ENCODE results near the gene SALL4. TPM values are rescaled to one million over a fixed set of nuclear protein-coding genes. Genes with fewer than 3 reads are reported as not detected.
"Not testable (repeated sequence)": the region's sequence is repeated elsewhere in the genome, so short reads cannot be mapped to it uniquely, and the experiment has no call there.

Gene SALL4
- total RNA-seq, 2 experiments from 2014 or later, result 0.08 to 0.11 TPM

DNA sequence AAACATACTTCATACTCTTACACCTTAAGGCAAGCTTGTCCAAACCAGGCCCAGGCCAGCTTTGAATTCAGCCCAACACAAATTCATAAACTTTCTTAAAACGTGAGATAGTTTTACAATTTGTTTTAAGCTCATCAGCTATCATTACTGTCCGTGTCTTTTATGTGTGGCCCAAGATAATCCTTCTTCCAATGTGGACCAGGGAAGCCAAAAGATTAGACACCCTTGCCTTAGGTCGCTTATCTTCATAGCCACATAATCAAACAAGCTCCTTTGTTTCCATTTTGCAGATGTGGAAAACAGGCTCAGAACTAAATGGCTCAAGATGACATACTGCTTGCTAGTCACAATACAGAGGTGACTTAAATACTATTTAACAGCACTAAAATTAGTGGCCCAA, 6.0 kb downstream of the SALL4 start:
- DNase-seq (no peak), ATAC-seq (ENCODE audit: low read depth) (no peak)
- peaks cover 44% of the 10 kb centered on the region for H3K27me3 Mint-ChIP-seq
- no peak overlapping the region for H3K27ac Mint-ChIP-seq
- POLR2A ChIA-PET, result no interaction called here
- H3K9me3 Mint-ChIP-seq, result no peaks in the 10 kb centered on the region
- H3K36me3 Mint-ChIP-seq, result no peaks in the 10 kb centered on the region
- H3K4me1 Mint-ChIP-seq, result peaks cover 5% of the 10 kb centered on the region
- H3K4me3 Mint-ChIP-seq, result no peak overlapping the region

DNA sequence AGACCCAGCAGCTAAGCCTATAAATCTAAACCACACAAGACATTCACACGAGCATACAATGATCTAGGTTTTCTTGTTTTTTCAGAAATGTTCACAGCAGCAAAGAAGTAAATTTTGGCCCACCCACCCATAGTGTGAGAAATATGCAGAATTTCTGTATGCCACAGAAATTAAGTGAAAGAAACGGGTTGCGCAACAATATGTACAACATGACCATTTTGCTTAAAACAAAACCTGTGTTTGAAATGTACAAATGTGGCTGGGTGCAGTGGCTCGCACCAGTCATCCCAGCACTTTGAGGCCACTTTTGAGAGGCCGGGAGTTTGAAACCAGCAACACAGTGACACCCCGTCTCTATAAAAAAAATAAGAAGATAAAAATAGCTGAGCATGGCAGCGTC, 9.4 kb downstream of the SALL4 start:
- Mint-ChIP-seq H3K27me3 (peaks cover 15% of the 10 kb centered on the region), H3K36me3 (no peaks in the 10 kb centered on the region), H3K27ac (no peak overlapping the region), H3K9me3 (no peaks in the 10 kb centered on the region), H3K4me3 (no peak overlapping the region), H3K4me1 (peaks cover 2% of the 10 kb centered on the region)
- no peak for ATAC-seq (ENCODE audit: low read depth)
- POLR2A ChIA-PET, result no interaction called here
- no peak for DNase-seq

DNA sequence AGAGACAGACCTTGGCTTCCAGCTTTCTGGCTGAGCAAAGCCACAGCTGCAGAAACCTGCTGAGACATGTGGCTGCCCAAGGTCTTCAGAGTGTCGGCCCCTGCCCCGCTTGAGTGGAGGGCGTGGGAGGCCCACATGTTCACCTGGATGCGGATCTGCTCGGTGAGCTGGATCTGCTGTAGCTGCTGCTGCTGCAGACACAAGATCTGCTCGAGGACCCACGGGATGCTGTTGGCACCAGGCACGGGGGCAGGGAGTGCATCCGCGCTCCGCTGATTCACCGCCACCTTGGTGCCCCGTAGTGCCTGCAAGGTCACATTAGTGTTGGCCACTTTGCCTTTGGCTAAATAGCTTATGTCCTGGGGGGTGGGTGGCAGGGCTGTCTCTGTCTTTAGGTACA, 10.7 kb downstream of the SALL4 start:
- no peaks in the 10 kb centered on the region for H3K9me3 Mint-ChIP-seq
- ATAC-seq (ENCODE audit: low read depth) (no peak), DNase-seq (no peak)
- POLR2A ChIA-PET, result no interaction called here
- H3K36me3 Mint-ChIP-seq, result no peaks in the 10 kb centered on the region
- peaks cover 6% of the 10 kb centered on the region for H3K27me3 Mint-ChIP-seq
- no peak overlapping the region for H3K27ac Mint-ChIP-seq
- peaks cover 2% of the 10 kb centered on the region for H3K4me1 Mint-ChIP-seq
- H3K4me3 Mint-ChIP-seq, result no peak overlapping the region

DNA sequence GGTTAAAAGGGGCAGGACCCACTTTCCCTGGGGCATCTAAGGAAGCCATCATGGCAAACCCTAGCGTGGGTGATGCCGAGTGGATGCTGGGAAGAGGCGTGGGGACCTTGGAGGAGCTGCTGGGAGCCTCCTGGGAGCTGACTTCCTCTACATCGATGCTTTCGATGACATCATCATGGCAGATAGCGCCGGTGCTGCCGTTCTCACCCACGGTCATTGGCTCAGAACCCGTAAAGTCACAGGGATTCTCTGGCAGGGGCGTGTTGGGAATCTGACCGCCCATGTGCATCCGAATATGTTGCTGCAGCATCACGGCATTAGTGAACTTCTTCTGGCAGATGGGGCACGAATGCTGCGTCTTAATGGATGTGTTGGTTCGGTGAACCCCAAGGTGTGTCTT, 12.1 kb downstream of the SALL4 start:
- H3K4me1 Mint-ChIP-seq, result peaks cover 2% of the 10 kb centered on the region
- no peak overlapping the region for H3K27ac Mint-ChIP-seq
- POLR2A ChIA-PET, result no interaction called here
- no peaks in the 10 kb centered on the region for H3K9me3 Mint-ChIP-seq
- DNase-seq (no peak), ATAC-seq (ENCODE audit: low read depth) (no peak)
- H3K4me3 Mint-ChIP-seq, result no peak overlapping the region
- no peaks in the 10 kb centered on the region for H3K27me3 Mint-ChIP-seq
- no peaks in the 10 kb centered on the region for H3K36me3 Mint-ChIP-seq

DNA sequence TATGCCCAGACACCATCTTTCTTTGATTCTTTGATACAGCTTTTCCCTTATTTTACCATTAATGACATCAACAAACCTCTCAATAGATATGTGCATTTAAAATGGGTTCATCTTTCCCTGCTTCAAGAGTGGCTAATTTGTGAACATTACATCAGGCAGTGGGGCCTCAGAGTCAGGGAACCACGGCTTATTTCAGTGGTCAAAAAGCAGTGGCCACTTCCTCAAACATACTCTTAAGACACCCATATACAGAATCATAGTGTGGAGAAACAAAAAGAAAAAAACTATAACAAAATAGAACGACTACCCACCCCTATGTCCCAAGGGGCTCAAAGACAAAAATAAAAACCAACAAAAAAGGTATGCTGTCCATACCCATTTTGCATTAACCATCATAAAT, 12.9 kb downstream of the SALL4 start:
- DNase-seq (no peak), ATAC-seq (ENCODE audit: low read depth) (no peak)
- Mint-ChIP-seq H3K27ac (no peak overlapping the region), H3K27me3 (no peaks in the 10 kb centered on the region), H3K4me3 (no peak overlapping the region), H3K9me3 (no peaks in the 10 kb centered on the region), H3K36me3 (no peaks in the 10 kb centered on the region), H3K4me1 (peaks cover 2% of the 10 kb centered on the region)
- POLR2A ChIA-PET, result no interaction called here

DNA sequence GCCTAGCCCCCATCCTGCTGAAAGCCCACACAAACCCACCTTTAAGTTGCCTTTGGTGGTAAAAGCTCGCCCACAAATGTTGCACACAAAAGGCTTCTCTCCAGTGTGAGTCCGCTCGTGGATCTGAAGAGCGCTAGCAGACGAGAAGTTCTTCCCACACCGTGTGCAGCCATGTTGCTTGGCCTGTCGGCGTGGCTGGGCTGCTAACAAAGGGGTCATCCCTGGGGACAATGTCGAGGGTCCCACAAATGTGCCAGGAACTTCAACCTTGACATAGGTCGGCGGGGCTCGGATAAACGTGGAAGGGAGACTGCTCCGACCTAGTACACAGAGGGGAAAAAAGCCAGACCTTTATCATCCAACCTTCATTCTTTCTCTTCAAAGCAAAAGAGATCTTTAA, 13.5 kb downstream of the SALL4 start:
- no peak for ATAC-seq (ENCODE audit: low read depth)
- no peak for DNase-seq

DNA sequence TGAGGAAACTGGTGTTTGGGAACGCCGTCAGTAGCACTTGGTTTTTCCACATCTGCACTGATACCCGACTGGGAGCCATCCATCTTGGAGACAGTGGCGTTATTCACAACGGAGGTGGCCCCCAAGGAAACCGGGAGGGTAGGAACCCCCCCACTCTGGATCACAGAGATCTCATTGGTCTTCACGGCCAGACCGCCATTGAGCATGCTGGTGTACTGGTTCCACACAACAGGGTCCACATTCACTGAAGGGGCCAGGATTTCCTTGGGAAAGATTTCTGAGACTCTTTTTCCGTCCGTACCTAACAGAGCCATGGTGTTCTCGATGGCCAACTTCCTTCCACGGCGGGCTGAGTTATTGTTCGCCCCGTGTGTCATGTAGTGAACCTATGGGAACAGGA, 18.0 kb downstream of the SALL4 start:
- H3K4me3 Mint-ChIP-seq, result no peak overlapping the region
- no peaks in the 10 kb centered on the region for H3K36me3 Mint-ChIP-seq
- H3K4me1 Mint-ChIP-seq, result no peaks in the 10 kb centered on the region
- no peaks in the 10 kb centered on the region for H3K9me3 Mint-ChIP-seq
- DNase-seq (no peak), ATAC-seq (ENCODE audit: low read depth) (no peak)
- no peaks in the 10 kb centered on the region for H3K27me3 Mint-ChIP-seq
- POLR2A ChIA-PET, result no interaction called here
- H3K27ac Mint-ChIP-seq, result no peak overlapping the region

More for the DNA sequence above, 13.5 kb downstream of the SALL4 start:
- H3K27me3 Mint-ChIP-seq, result no peaks in the 10 kb centered on the region
- H3K4me3 Mint-ChIP-seq, result no peak overlapping the region
- H3K27ac Mint-ChIP-seq, result no peak overlapping the region
- no peaks in the 10 kb centered on the region for H3K36me3 Mint-ChIP-seq
- POLR2A ChIA-PET, result no interaction called here
- peaks cover 2% of the 10 kb centered on the region for H3K4me1 Mint-ChIP-seq
- no peaks in the 10 kb centered on the region for H3K9me3 Mint-ChIP-seq

DNA sequence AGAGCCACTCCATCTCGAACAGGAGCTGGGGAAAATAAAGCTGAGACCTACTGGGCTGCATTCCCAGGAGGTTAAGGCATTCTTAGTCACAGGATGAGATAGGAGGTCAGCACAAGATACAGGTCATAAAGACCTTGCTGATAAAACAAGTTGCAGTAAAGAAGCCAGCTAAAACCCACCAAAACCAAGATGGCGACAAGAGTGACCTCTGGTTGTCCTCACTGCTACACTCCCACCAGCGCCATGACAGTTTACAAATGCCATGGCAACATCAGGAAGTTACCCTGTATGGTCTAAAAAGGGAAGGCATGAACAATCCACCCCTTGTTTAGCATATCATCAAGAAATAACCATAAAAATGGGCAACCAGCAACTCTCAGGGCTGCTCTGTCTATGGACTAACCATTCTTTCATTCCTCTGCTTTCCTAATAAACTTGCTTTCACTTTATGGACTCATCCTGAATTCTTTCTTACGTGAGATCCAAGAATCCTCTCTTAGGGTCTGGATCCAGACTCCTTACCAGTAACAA, 24.0 kb downstream of the SALL4 start:
- H3K27ac Mint-ChIP-seq; POLR2A ChIA-PET; H3K4me3 Mint-ChIP-seq; H3K27me3 Mint-ChIP-seq; H3K9me3 Mint-ChIP-seq; DNase-seq; H3K4me1 Mint-ChIP-seq; ATAC-seq (ENCODE audit: low read depth); H3K36me3 Mint-ChIP-seq: not testable (repeated sequence)

DNA sequence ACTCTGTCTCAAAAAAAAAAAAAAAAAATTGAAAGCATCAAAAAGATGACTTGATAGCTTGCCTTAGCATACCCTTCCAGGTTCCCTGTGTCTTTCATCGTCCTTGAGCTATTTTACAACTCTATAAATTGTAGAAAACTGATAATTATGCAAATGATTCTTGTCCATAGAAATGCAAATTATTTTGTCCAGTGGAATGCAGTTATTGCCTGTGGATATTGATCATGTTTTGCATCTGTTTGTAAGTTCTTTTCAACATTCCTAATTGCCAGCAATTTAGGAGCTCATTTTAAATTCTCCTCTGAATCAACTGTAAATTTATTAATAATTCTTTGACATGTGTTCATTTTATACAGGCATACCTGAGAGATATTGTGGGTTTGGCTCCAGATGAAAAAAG, 27.1 kb downstream of the SALL4 start:
- Mint-ChIP-seq H3K9me3 (no peaks in the 10 kb centered on the region), H3K27ac (no peak overlapping the region), H3K36me3 (no peaks in the 10 kb centered on the region), H3K4me3 (no peak overlapping the region), H3K4me1 (no peaks in the 10 kb centered on the region), H3K27me3 (peaks cover 14% of the 10 kb centered on the region)
- DNase-seq, result no peak
- POLR2A ChIA-PET, result no interaction called here
- ATAC-seq (ENCODE audit: low read depth), result no peak

DNA sequence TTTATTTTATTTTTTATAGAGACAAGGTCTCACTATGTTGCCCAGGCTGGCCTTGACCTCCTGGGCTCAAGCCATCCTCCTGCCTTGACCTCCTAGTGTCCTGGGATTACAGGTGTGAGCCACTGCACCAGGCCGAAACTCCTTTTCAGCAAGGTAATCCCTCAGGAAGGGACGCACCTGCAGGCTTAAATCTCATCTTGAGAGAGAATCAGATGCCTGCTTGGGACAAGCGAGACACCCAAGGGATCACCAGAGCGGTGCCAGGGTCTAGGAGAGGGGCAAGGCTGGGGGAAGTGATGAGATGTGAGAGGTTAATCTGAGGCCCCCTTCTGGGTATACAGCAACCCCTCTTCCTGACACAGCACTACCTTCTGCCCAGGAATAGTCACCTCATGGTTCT, 30.1 kb downstream of the SALL4 start:
- H3K27ac Mint-ChIP-seq, result no peak overlapping the region
- no peak for DNase-seq
- peaks cover 34% of the 10 kb centered on the region for H3K27me3 Mint-ChIP-seq
- peaks cover 2% of the 10 kb centered on the region for H3K36me3 Mint-ChIP-seq
- ATAC-seq (ENCODE audit: low read depth), result no peak
- H3K4me1 Mint-ChIP-seq, result peaks cover 3% of the 10 kb centered on the region
- no peak overlapping the region for H3K4me3 Mint-ChIP-seq
- no peaks in the 10 kb centered on the region for H3K9me3 Mint-ChIP-seq
- POLR2A ChIA-PET, result no interaction called here

DNA sequence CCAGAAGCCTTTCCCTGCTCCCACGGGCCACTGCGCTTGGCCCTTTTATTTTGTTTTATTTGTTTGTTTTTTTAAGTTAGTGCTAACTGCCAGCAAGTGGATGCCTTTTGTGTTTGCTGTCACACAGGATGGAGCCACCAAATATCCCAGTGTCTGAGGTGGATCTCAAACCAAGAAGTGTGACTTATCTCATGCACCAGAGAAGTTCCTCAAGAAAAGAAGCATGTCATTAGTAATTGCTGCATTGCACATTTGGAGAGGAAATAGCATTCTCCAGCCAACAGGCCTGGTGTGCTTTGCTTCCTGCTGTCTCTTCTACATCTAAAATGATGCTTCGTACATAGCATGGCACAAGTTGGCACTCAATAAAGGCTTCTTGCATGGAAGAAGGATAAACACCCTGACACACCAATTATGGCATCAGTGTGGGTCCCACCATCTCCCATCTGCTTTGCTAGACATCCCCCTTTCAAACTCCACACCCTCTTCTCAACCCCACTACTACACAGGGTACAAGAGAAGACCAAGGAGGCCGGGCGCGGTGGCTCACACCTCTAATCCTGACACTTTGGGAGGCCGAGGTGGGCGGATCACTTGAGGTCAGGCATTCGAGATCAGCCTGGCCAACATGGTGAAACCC, 32.2 kb downstream of the SALL4 start:
- DNase-seq, result no peak
- Mint-ChIP-seq H3K27ac (no peak overlapping the region), H3K27me3 (peaks cover 46% of the 10 kb centered on the region), H3K4me3 (no peak overlapping the region), H3K4me1 (peaks cover 3% of the 10 kb centered on the region), H3K9me3 (no peaks in the 10 kb centered on the region), H3K36me3 (peaks cover 2% of the 10 kb centered on the region)
- POLR2A ChIA-PET, result no interaction called here
- no peak for ATAC-seq (ENCODE audit: low read depth)

DNA sequence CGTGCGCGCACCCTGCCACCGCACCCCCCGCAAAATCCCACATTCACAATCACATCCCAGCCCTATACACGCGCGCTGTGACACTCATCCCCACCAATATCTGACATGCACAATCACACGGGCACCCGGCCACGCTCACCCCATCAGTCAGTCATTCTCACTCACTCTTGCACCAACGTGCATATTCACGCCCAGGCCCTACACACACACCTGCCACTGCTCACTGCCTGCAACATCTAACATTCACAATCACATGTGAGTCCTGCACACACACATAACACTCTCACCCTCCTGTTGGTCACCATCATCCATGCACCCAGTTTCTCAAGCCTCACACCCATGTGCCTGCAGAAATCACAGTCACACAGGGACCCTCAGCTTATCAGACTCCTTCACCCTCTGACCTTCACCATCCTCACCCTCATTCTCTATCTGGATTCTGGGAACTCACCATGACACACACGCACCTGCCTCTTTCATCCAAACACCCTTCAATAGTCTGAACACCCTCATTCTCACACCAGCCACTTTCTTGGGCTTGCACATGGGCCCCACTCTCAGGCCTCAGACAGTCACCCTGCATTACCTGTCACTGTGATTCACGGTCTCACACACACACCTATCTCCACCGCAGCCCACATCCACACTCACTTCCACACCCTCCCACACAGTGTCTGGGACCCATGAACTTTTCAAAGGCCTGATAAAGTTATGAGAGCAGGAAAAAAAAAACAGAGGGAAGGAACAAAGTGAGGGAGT, 33.4 kb downstream of the SALL4 start:
- Mint-ChIP-seq H3K9me3 (no peaks in the 10 kb centered on the region), H3K27ac (peak overlapping the region; percentile 51), H3K4me3 (peak overlapping the region; percentile 72), H3K36me3 (peaks cover 2% of the 10 kb centered on the region), H3K4me1 (peaks cover 3% of the 10 kb centered on the region), H3K27me3 (peaks cover 53% of the 10 kb centered on the region)
- DNase-seq, result no peak
- ATAC-seq (ENCODE audit: low read depth), result no peak
- POLR2A ChIA-PET, result no interaction called here

DNA sequence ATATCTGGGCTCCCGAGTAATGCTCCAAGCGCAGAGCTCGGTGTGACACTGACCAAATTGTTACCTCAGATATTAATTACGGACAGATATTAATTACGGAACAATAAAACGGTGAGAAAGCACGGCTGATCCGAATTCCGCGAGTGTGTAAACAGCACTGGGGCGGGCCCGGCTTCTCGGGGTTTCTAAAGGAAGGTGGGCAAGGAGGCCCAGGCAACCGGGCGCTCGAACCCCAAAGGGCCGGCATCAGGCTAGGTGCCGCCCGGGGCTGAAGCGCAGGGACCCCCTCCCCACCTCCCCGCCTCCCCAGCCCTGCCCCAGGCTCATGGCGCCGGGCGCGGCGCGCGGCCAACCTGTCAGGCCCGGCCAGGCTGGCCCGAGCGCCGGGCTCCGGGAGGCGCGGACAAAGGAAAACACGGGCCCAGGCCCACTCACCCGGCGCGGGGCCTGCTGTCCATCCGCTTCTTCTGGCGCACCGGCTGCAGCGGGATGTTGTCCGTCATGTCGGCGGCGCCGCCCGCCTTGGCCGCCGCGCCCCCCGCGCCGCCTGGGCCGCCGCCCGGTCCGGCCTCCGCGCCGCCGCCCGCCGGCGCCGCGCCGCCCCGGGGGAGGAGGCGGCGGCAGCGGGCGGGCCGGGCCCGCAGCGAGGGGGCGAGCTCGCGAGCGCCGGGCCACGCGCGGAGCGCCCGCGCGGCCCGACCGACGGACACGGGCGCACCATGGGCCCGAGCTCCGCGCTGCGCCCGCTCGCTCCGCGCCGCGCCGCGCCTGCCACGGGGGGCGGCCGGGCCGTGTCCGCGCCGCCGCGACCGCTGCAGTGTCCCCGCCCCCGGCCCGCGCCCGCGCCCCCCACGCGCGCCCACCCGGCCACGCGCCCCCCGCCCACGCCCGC, 34.2 kb downstream of the SALL4 start, which contains the start of gene ATP9A:
Gene ATP9A, minus strand, starts transcription at position 524 of the 892 bp plus-strand sequence. Its CDS starts 21 bp downstream, at position 503.
- Mint-ChIP-seq H3K4me1 (peaks cover 3% of the 10 kb centered on the region), H3K27me3 (peaks cover 51% of the 10 kb centered on the region), H3K9me3 (no peaks in the 10 kb centered on the region), H3K36me3 (peaks cover 2% of the 10 kb centered on the region), H3K27ac (peak within 1 kb of the TSS; percentile 51), H3K4me3 (peak within 1 kb of the TSS; percentile 72)
- POLR2A ChIA-PET, result no interaction called here
- ATAC-seq (ENCODE audit: low read depth) (no peak), DNase-seq (peak; percentile 27)
